Progenitor cell of endocrine pancreas (in vitro differentiated cells): ENCODE data around the gene TRPM3. TPM values are rescaled to one million over a fixed set of nuclear protein-coding genes. Genes with fewer than 3 reads are reported as not detected.

Experiments
- DNase-seq: peaks from one replicate; pipeline ENCODE4 v3.0.0; 2021; ENCODE audit warnings: low spot score; ENCODE audit not compliant: unreplicated experiment
- H3K27ac Mint-ChIP-seq: 2 replicates; pipeline ENCODE4 v1.8.0; 2021; ENCODE audit warnings: mild to moderate bottlenecking, moderate library complexity, mixed read lengths
- H3K27me3 Mint-ChIP-seq: 2 replicates; pipeline ENCODE4 v1.8.0; 2021; ENCODE audit warnings: mixed read lengths
- H3K36me3 Mint-ChIP-seq: 2 replicates; pipeline ENCODE4 v1.8.0; 2022; ENCODE audit warnings: mixed read lengths; ENCODE audit not compliant: insufficient read depth
- H3K4me1 Mint-ChIP-seq: 2 replicates; pipeline ENCODE4 v1.8.0; 2021; ENCODE audit warnings: low read depth, mixed read lengths
- H3K4me3 Mint-ChIP-seq: 2 replicates; pipeline ENCODE4 v1.8.0; 2021; ENCODE audit warnings: low read depth, mild to moderate bottlenecking, moderate library complexity, mixed read lengths
- H3K9me3 Mint-ChIP-seq: 2 replicates; pipeline ENCODE4 v1.8.0; 2021; ENCODE audit warnings: low read depth, mixed read lengths
- total RNA-seq: library from RNA; stranded (reverse); gene quantifications from 2 replicates; pipeline ENCODE4 v1.2.1, GENCODE V29; 2021
- TF ChIP-seq, protein P1 (sequence below): fragments of 200-600 bp; sonication (generic); IDR thresholded peaks from one replicate; pipeline ENCODE4 v1.5.0; 2021; ENCODE audit warnings: antibody characterized with exemption, mild to moderate bottlenecking; ENCODE audit not compliant: unreplicated experiment

The TRPM3 gene
- total RNA-seq, 1 donor from 2014 or later: 1.6 TPM

DNA sequence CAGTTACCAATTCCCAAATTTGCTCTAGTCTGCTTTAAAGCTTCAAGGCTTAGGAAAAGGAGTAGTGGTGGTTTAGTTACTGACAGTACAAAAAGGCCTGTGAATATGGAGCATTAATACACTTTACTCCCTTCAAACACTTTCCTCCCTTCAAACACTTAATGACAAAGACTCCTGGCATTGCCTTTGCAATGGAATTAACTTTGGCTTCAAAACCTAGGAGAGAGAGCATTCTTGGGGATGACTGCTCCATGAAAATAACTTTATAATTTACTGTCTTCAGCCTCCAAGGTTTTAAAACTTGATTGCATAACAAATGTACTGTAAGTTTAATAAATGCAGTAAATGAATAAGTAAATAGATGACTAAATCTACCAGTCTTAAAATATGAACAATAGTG lies 185.6 kb downstream of the TRPM3 start:
- TF ChIP-seq, protein P1, sequence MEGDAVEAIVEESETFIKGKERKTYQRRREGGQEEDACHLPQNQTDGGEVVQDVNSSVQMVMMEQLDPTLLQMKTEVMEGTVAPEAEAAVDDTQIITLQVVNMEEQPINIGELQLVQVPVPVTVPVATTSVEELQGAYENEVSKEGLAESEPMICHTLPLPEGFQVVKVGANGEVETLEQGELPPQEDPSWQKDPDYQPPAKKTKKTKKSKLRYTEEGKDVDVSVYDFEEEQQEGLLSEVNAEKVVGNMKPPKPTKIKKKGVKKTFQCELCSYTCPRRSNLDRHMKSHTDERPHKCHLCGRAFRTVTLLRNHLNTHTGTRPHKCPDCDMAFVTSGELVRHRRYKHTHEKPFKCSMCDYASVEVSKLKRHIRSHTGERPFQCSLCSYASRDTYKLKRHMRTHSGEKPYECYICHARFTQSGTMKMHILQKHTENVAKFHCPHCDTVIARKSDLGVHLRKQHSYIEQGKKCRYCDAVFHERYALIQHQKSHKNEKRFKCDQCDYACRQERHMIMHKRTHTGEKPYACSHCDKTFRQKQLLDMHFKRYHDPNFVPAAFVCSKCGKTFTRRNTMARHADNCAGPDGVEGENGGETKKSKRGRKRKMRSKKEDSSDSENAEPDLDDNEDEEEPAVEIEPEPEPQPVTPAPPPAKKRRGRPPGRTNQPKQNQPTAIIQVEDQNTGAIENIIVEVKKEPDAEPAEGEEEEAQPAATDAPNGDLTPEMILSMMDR: no peak
- Mint-ChIP-seq H3K36me3 (no peaks in the 10 kb centered on the region), H3K4me3 (no peak overlapping the region), H3K27ac (no peak overlapping the region), H3K27me3 (no peaks in the 10 kb centered on the region), H3K9me3 (no peaks in the 10 kb centered on the region), H3K4me1 (no peaks in the 10 kb centered on the region)
- no peak for DNase-seq

DNA sequence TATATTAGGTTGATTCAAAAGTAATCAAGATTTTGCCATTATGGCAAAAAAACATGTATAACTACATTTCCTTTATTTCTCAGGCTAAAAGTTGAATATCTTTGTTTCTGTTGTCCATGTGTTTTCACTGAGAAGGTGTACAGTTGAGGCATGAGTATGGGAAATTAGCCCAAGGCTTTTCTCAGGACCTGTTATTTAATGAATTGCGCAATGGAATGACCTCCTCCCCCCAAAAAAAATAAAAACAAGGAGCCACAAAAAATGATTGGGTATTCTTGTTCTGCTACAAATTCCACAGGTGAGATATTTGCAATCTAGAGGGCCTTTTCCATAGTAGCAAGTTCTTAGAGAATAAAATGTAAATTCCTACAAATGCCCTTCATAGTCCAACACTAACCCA lies 186.8 kb downstream of the TRPM3 start:
- Mint-ChIP-seq H3K27ac (no peak overlapping the region), H3K4me3 (no peak overlapping the region), H3K36me3 (no peaks in the 10 kb centered on the region), H3K27me3 (no peaks in the 10 kb centered on the region), H3K4me1 (no peaks in the 10 kb centered on the region), H3K9me3 (no peaks in the 10 kb centered on the region)
- TF ChIP-seq, protein P1: no peak
- no peak for DNase-seq

DNA sequence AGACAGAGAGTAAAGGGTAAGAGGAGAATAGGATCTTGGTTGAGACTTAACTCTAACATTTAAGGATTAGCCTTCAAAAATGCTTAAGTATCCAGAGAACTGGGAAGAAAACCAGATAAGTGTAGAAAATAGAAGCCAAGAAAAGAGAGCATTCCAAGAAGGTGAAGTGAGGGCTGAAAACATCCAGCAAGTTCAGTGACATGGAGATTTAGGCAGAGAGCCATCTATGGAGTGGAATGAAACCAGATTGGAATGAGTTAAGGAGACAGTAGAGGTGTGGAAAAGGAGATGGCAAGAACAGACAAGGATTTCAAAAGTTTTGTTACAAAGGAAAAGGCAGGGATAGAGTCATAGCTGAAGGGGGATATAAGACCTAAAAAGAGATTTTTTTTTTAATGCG lies 188.1 kb downstream of the TRPM3 start:
- no peaks in the 10 kb centered on the region for H3K4me1 Mint-ChIP-seq
- no peaks in the 10 kb centered on the region for H3K9me3 Mint-ChIP-seq
- no peaks in the 10 kb centered on the region for H3K36me3 Mint-ChIP-seq
- no peak for DNase-seq
- no peak overlapping the region for H3K27ac Mint-ChIP-seq
- no peaks in the 10 kb centered on the region for H3K27me3 Mint-ChIP-seq
- TF ChIP-seq, protein P1: no peak
- H3K4me3 Mint-ChIP-seq: no peak overlapping the region

DNA sequence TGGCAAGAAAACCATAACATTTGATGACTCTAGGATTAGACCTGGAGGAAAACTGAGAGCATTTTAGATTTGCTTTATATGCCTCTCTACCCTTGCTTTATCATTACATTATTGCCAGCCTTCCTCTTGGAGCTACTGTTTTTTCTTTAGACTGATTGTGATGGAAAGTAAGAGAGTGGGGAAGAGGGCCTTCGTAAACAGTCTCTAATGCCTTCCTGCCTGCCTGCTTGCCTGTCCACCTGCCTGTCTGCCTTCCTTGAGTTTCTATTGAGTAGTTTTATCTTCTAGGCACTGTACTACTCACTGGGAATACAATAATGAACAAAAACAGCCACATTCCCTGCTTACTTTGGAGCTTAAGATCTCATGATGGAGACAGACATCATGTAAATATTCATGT lies 189.3 kb downstream of the TRPM3 start:
- H3K36me3 Mint-ChIP-seq: no peaks in the 10 kb centered on the region
- H3K4me3 Mint-ChIP-seq: no peak overlapping the region
- H3K27ac Mint-ChIP-seq: no peak overlapping the region
- DNase-seq: no peak
- TF ChIP-seq, protein P1: no peak
- no peaks in the 10 kb centered on the region for H3K27me3 Mint-ChIP-seq
- H3K9me3 Mint-ChIP-seq: no peaks in the 10 kb centered on the region
- H3K4me1 Mint-ChIP-seq: no peaks in the 10 kb centered on the region

DNA sequence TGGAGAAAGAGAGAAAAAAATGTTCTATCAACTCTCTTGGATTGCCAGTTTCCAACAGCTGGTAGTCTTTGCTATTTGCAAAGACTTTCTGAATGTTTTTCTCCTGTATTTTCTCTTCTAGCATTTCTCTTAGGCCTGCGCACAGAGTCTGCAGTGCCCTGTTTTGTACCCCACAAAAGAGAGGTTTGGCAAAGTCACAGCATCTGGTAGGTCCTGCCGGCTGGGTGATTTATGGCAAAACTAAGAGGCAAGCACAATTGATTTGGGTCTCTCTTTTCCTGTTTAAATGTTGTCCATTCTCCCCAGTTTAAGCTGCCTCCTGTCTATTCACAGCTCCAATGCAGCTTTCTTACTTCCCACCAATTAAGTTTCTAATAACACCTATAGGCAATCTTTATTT lies 193.9 kb downstream of the TRPM3 start:
- DNase-seq: no peak
- TF ChIP-seq, protein P1: no peak
- Mint-ChIP-seq H3K4me1 (no peaks in the 10 kb centered on the region), H3K27me3 (no peaks in the 10 kb centered on the region), H3K4me3 (no peak overlapping the region), H3K27ac (no peak overlapping the region), H3K9me3 (no peaks in the 10 kb centered on the region), H3K36me3 (no peaks in the 10 kb centered on the region)
